Measurements from ENCODE around the gene HEXIM1. TPM values are rescaled to one million over a fixed set of nuclear protein-coding genes. Genes with fewer than 3 reads are reported as not detected.
"Not testable (repeated sequence)": the region's sequence is repeated elsewhere in the genome, so short reads cannot be mapped to it uniquely, and the experiment has no call there.

Gene HEXIM1
- polyA plus RNA-seq, 3 donors = 36.5 to 37.4 (median 37.0) TPM

DNA sequence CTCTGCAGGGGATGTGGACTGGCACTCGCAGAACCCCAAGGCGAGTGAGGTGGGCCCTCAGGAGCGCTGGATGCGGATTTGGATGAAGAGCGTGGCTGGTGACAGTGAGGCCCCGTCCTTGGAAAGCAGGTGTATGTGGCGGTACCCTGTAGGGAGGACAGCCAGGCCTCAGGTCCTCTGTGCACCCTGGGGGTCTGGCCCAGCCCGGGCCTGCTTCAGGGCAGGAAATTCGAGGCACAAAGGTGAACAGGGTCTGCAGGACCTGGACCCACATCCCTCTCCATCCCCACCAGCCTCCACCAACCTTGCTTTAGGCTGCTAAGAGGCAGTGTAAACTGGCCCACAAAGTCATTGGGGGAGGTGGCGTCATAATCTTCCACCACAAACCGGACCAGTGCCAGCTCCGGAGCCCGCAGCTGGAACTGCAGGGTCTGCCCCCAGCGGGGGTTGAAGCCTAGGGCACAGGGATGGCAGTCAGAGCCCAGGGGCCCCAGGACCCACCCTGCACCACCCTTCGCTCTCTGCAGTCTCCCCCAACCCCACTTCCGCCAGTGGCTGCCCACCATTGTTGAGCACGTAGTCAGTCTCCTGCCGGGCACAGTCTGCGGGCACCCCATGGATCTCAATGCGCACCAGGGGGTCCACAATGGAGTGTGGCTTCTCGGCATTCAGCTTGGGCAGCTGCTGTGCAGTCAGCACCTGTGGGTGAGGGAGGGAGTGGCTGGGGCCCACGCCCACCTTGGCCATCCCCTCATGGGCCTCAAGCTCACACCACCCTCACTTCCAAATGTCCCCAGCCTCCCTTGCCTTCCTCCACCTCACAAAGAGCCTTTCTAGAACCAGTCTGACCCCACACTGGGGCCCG lies 35.5 kb upstream of the HEXIM1 start:
- DNase-seq (ENCODE audit: low read depth in 3 of 3, low spot score in 2 of 3) = no peak

DNA sequence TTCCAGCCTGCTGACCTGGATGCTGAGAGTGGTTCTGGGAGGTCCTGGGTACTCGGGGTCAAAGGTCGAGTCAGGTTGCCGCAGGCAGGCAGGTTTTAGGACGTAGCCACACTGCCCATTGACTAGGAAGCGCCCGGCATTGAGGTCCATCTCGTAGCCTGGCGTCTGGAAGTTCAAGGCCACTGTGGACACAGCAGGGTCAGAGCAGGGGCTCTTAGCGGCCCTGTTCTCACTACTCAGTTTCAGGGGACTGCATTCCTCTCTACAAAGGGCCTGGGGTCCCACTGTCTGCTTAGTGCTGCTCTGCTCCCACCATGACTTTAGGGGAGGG lies 34.9 kb upstream of the HEXIM1 start:
- DNase-seq (ENCODE audit: low read depth in 3 of 3, low spot score in 2 of 3) = no peak

DNA sequence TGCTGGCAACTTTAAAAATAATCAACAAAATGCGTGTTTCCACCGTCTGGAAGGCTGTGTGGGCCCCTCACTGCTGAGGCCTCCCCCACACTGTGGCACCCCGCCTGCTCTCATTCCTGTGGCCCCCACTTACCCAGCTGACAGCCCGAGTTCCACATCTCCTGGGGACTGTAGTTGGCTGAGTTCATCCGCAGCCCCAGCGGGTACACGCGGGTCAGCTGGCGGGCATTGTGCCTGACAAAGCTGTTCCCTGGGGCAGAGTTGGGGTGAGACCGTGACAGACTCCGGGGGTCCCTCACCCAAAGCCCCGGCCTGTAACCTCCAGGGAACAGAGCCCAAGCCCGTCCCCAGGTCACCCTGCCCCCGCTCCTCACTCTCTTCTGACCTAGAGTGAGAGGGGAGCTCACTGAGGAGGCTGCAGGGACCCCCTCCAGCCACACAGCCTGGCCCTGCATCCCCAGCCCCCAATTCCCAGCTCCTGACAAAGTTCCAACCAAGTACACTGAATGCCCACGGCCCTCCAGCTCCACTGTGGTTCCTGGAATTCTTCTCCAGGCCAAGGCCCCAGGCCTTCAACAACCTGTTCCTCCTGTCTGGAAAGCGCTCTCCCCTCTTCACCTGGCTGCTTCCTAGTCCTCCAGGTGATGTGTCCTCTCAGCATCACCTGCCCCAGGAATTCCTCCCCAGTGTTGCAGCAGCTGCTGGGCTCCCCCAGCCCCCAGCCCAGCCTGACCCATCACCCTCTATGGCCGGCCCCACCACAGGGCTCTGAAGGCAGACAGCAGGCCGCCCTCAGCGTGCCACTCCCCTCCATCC lies 34.0 kb upstream of the HEXIM1 start:
- no peak for DNase-seq (ENCODE audit: low read depth in 3 of 3, low spot score in 2 of 3)

DNA sequence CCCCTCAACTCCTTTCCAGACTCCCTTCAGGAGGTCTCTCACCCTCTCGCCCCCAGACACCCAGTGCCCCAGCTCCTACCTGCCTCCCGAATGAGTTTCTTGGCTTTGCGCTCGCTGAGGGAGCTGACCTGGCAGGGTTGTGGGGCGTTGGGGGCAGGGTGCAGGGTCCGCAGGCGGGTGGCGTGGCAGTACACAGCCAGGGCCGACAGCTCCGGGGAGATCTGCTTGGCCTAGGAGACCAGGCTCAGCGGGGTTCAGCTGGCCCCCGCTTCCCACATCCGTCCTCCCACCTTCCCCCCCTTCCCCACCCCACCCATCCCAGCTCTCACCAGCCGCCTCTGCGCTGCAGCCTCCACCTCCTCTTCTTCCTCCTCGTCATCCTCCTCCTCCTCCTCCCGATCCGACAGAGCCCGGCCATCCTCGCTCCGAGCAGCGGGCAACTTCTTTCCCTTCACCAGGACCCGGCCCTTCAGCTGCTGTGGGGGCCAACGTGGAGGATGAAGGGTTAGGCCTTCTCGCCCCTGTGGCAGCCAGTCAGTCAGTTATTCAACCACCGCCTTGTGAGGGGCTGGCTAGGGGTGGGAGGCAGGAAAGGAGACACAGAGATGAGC lies 33.2 kb upstream of the HEXIM1 start:
- no peak for DNase-seq (ENCODE audit: low read depth in 3 of 3, low spot score in 2 of 3)

DNA sequence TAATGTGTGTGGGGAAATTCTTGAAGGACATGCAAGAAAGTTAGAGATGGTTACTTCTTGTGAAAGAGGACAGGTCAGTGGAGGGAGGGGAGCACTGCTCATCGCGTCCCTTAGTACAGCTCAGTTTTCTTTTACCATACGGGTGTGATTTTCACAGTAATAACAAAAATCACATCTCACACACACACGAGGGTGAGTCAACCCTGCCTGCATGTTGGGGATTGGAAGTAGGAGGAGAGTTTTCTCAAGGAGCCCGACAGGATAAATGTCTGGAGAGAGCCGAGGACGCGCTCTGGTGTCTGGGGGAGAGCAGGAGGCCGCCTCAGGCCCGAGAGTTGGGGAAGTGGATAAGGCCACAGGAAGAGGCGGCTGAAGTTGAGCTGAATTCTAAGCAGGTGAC lies 32.4 kb upstream of the HEXIM1 start:
- no peak for DNase-seq (ENCODE audit: low read depth in 3 of 3, low spot score in 2 of 3)

DNA sequence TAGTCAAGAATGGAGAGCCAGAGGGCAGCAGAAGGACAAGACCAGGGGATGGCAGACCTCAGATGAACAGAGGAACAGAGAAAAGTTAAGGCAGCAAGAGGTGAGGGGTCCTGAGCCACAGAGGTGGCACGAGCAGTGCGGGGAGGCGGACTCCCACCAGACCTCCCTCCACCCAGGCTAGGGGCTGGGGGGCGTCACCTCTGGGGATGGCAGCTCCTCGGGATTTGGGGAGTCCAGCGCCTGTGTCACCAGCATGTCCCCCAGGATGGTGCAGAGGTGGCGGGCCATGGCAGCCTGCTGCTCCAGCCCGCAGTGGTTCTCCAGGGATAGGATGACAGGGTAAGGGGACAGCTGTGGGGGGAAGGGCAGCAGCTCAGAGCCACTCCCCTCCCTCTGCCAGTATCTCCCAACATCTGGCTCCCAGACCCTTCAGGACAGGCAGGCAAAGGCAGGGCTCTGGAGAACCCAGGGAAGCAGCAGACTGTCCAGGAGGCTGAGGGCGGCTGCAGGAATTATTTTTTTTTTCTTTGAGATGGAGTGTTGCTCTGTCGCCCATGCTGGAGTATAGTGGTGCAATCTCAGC lies 31.8 kb upstream of the HEXIM1 start:
- no peak for DNase-seq (ENCODE audit: low read depth in 3 of 3, low spot score in 2 of 3)

DNA sequence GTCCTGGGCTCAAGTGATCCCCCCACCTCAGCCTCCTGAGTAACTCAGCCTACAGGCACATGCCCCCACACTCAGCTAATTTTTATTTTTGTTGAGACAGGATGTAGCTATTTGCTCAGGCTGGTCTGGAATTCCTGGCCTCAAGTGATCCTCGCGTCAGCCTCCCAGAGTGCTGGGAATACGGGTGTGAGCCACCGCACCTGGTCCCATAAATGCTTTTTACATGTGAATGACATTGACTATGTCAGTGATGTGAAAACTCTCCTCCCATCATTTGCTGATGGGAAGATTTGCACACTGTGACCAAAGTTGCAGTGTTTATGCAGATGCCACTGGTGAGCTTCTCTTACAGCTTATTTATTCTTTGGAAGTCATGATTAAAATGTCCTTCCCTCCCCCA lies 30.9 kb upstream of the HEXIM1 start:
- no peak for DNase-seq (ENCODE audit: low read depth in 3 of 3, low spot score in 2 of 3)

DNA sequence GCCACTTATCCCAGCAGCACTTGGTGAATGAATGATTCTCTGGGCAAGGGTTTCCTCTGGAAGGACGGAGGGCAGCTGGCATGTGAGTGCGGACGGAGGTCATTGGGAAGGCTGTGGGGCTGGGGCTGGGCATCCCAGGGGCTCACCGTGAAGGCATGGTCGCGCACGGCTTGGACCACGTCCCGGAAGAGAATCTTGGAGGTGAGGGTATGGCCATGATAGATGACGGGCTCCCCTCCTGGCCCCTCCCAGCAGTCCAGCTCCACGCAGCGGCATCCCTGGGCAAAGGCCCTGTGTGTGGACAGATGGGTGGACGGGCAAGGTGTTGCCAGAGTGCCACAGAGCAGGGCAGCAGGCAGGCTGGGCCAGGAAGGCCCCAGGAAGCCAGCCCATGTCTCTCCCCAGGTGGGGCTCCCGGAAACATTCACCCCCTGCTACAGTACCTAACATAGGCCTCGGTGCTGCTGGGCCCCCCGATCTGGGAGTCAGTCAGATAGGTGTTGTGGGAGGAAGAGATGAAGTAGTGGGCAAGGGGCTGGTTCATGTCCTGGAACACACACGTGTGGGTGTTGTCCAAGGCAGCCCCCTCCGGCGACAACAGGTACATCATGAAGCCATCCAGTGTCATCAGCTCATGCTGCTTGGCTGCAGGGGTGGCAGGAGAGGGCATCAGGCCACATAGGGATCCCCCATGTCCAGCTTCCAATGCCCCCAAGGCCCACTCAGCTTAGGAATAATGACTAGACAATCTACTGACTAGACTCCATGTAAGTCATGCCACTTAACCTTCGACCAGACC lies 30.2 kb upstream of the HEXIM1 start:
- DNase-seq (ENCODE audit: low read depth in 3 of 3, low spot score in 2 of 3) = no peak

DNA sequence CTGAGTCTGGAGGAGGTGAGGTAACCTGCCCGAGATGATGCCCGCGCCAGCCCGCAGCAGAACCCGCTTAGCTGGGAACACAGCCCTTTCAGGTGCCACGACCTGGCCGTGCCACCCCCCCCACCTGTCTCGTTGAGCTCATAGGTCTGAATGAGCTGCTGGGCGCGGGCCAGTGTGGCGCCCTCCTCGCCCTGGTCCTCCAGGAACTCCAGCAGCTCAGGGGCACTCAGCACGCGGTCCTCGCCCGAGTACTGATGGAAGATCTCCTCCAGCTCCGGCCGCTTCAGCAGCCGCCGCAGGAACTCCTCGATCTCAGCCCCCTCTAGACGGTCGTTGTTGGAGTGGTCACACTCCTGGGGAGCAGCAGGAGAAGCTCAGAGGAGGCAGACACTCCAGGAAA lies 29.6 kb upstream of the HEXIM1 start:
- no peak for DNase-seq (ENCODE audit: low read depth in 3 of 3, low spot score in 2 of 3)

DNA sequence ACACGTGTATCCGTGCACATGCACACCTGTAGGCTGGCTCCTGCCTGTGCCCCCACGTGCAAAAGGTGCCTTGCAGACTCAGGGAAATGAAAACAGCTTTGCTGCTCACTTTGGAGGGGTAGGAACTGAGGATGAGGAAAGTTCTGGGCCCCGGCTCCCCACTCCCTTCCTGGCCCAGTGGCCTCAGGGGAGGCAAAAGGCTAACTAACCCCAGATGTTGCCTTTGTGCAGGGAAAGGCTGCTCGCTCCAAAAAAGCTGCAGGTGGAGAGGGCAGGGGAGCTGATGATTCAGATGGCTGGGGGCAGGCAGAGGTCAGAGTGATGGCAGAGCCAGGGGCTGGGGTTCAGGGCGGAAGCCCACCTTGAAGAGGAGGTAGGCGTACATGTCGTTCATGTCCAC lies 28.3 kb upstream of the HEXIM1 start:
- DNase-seq (ENCODE audit: low read depth in 3 of 3, low spot score in 2 of 3) = no peak

DNA sequence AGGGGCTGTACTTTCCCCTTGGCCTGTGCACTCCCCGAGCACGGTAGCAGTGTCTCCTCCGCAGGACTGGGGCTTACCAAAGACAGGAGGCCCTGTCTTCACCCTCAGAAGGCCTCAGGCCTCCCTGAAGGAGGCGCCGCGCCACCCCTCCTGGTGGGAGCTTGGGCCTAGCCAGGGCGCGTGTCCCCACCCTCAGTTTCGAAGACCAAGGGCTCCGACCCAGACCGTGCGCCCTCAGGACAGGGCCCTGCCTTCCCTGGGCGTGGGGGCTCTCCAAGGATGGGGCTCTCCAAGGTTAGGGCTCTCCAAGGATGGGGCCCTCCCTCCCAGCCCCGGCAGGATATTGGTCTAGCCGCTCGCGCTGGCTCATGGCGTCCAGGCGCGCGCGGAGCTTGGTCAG lies 27.7 kb upstream of the HEXIM1 start:
- no peak for DNase-seq (ENCODE audit: low read depth in 3 of 3, low spot score in 2 of 3)

DNA sequence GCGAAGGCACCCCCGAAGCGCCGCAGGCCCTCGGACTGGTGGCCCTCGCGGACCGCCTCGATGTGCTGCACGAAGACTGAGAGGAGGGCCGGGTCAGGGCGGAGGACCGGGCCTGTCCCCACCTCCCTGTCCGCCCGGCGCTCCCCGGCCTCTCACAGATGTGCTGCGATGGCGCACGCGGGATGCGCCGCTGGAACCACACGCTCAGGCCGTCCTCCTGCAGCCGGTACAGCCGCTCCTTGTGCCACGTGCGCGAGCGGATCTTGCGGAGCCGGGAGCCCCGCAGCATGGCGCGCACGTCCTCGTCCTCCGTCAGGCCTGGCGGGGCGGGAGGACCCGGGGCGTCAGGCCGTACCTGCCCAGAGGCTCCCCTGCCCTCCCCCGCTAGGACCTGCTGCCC lies 27.2 kb upstream of the HEXIM1 start:
- DNase-seq (ENCODE audit: low read depth in 3 of 3, low spot score in 2 of 3) = no peak

DNA sequence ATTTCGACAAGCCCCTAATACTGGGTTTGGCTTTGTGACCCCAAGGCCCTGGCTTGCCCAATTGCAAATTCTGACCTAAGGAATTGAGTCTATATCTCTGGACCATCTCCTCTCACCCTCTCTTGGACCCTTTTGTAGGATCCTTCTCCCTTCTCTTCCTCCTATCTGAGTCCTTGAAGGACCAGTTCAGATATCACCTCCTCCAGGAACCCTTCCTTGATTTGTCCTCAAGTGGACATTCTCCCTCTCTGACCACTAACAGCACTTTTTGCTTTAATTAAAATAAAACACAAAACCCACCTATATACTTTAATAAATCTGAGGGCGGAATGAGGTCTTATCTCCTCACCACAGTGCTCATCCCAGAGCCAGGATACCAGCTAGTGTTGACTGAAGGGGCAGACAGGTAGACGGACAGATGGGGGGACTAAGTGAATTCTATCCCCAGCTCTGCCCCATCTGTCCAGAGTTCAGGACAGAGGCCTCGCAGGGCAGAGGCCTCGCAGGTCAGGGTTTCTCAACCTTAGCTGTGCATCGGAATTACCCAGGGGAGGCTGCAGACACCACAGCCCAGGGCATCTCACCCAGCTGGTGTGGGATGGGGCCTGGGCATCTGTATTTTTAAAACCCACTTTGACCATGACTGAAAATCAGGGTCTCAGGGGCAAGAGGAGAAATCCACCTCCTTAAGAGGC lies 25.1 kb upstream of the HEXIM1 start:
- no peak for DNase-seq (ENCODE audit: low read depth in 3 of 3, low spot score in 2 of 3)

DNA sequence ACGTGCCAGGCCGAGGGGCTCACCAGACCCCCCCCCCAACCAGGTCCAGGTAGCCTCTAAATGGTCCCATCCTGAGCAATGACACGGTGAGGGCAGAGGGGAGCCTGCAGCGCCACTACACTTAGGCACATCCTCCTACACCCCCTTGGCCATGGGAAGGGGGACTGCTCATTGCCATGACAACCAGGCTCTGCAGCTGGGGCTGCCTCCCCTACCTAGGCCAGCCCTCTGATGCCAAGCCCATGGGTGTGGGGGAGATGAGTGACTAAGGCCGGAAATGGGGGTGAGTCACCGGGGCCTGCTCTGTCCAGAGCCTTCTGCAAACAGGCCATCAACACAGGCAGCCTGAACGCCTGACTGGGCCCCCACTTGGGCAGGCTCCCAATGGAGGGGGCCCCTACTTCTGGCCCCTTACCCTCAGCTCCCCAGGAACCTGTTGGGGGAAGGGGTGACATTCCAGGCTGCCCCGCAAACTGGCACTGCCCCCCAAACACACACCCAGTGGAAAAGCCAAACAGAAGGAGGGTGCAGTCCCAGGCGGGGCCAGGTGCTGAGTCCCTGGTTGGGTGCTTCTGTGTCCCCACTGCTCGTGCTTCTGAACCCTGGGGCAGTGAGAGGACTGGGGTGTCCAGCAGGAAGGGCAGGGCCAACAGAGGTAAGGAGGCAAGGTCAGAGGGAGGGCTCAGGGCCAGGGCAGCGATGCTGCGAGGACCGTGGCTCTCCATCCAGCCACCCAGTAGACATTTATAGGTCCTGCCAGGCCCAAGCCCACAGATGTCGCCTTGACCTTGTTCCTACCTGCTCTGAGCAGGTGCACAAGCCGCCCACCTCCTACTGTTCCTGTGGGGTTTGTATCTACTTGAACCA lies 24.1 kb upstream of the HEXIM1 start:
- DNase-seq (ENCODE audit: low read depth in 3 of 3, low spot score in 2 of 3) = no peak

DNA sequence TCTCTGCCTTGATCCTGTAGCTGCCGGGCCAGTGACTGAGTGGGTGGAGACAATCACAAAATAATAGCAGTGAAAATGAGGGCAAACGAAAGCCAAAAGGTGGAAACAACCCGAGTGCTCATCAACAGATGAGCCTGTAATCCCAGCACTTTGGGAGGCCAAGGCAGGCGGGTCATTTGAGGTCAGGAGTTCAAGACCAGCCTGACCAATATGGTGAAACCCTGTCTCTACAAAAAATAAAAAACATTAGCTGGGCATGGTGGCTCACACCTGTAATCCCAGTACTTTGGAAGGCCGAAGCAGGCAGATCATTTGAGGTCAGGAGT lies 23.5 kb upstream of the HEXIM1 start:
- not testable (repeated sequence) for DNase-seq (ENCODE audit: low read depth in 3 of 3, low spot score in 2 of 3)

DNA sequence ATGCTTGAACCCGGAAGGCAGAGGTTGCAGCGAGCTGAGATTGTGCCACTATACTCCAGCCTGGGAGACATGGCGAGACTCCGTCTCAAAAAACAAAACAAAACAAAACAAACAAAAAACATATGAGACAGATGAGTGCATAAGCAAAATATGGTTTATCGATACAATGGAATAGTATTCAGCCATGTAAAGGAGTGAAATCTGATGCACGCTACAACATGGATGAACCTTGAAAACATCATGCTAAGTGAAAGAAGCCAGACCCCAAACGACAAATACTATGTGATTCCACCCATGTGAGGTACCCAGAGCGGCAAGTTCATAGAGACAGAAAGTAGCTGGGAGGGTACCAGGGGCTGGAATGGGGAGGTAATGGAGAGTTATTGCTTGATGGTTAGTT lies 22.8 kb upstream of the HEXIM1 start:
- DNase-seq (ENCODE audit: low read depth in 3 of 3, low spot score in 2 of 3) = no peak

DNA sequence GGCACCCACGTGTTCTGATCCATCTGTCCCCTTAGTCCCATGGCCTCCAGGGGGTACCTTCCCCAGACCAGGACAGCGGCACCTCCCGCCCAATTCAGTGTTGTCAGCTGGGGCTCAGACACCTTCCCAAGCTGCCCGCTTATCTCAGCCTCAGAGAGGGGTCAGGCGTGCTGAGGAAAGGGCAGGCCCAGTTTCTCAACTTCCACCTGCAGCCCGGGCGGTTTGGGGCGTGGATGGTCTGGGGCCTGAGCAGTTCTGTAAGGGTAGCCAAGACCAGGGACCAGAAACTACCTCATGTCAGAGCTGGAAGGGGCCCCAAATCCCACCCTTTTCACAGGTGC lies 21.1 kb upstream of the HEXIM1 start:
- DNase-seq (ENCODE audit: low read depth in 3 of 3, low spot score in 2 of 3) = no peak

DNA sequence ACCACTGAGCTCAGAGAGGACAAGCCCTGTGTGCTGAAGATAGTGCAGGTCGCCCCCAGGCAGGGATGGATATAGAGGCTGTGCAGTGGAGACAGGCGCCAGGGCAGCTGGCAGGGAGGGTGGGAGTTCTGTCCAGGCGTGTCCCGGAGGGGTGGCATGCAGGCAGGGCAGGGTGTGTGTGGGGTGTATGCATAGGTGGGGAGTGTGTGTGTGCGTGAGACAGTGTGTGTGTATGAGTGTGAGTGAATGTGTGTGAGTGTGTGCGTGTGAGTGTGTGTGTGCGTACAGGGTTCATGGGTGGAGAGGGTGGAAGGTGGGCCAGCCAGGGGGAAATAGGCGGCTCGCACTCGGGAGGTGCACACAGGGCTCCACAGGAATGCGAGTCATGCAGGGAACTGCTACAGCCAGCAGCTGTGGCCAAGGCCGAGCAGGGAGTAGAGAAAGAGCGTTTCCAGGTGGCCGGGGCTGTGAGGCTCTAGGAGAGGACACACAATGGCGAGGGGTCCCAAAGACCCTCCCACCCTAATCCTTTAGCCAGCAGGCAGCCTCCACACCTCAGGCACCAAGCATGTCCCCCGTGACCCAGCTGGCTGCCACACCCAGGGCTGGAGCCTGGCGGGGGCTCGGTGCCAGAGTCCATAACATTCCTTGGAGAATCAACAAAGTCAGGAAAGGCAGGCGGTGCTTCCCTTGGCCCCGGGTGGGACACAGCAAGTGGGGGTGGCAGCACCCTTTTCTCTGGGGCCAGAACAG lies 20.6 kb upstream of the HEXIM1 start:
- DNase-seq (ENCODE audit: low read depth in 3 of 3, low spot score in 2 of 3) = no peak

DNA sequence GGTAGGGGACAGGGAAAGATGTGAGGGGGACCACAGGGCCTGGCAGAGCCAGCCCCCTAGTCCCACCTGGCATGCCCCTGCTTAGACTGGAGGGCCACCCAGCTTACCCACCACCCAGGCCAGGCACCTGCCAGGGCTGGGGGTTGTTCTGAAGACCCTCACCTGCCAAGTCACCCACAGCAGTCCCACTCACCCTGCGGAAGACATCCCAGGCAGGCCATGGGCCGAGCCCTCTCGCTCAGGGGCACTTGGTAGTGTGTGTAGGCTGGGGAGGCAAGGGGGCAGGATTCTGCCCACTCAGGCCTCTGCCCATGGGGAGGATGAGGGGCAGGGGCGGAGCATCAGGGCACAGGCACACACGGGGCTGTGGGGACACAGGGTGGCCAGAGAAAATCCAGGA lies 19.9 kb upstream of the HEXIM1 start:
- no peak for DNase-seq (ENCODE audit: low read depth in 3 of 3, low spot score in 2 of 3)

Measured in right renal cortex interstitium (tissue), 3 donors.